GM18511 (cell line): ENCODE data around the gene ADSS1.
"Not testable (repeated sequence)": the region's sequence is repeated elsewhere in the genome, so short reads cannot be mapped to it uniquely, and the experiment has no call there.

Source experiments
- ATAC-seq: cut with Tn5 transposase; IDR thresholded peaks from one replicate; pipeline ENCODE4 v1.9.1; 2021; ENCODE audit warnings: mild to moderate bottlenecking, moderate library complexity; ENCODE audit not compliant: unreplicated experiment

Gene ADSS1

GRCh38 chr14:104714066-104714465, 10.0 kb upstream of the ADSS1 start:
- ATAC-seq, result no peak

GRCh38 chr14:104714681-104715080, 9.3 kb upstream of the ADSS1 start:
- ATAC-seq, result no peak

GRCh38 chr14:104715416-104715815, 8.6 kb upstream of the ADSS1 start:
- ATAC-seq, result no peak

GRCh38 chr14:104715871-104716270, 8.2 kb upstream of the ADSS1 start:
- ATAC-seq, result no peak

- no peak for ATAC-seq
Observed at GRCh38 chr14:104717137-104717536, 6.9 kb upstream of the ADSS1 start.

- ATAC-seq, result no peak
Observed at GRCh38 chr14:104717646-104718045, 6.4 kb upstream of the ADSS1 start.

- ATAC-seq, result no peak
Observed at GRCh38 chr14:104718147-104718546, 5.9 kb upstream of the ADSS1 start.

GRCh38 chr14:104718871-104719270, 5.2 kb upstream of the ADSS1 start:
- ATAC-seq, result no peak

GRCh38 chr14:104719343-104719742, 4.7 kb upstream of the ADSS1 start:
- no peak for ATAC-seq

GRCh38 chr14:104721505-104722431, 2.3 kb upstream of the ADSS1 start:
- ATAC-seq, result no peak

GRCh38 chr14:104722938-104723650, 935 bp upstream of the ADSS1 start:
- ATAC-seq, result no peak

- peak; percentile 17 for ATAC-seq
Observed at GRCh38 chr14:104724407-104724980, 465 bp downstream of the ADSS1 start.

GRCh38 chr14:104724981-104725771, 1.1 kb downstream of the ADSS1 start:
- ATAC-seq, result no peak

GRCh38 chr14:104725772-104726548, 1.9 kb downstream of the ADSS1 start:
- ATAC-seq, result no peak

- no peak for ATAC-seq
Observed at GRCh38 chr14:104726600-104727451, 2.8 kb downstream of the ADSS1 start.

GRCh38 chr14:104728631-104729030, 4.6 kb downstream of the ADSS1 start:
- ATAC-seq, result no peak

- ATAC-seq, result not testable (repeated sequence)
Observed at GRCh38 chr14:104729176-104729834, 5.3 kb downstream of the ADSS1 start.

GRCh38 chr14:104729835-104730181, 5.8 kb downstream of the ADSS1 start:
- ATAC-seq, result no peak

GRCh38 chr14:104730487-104730886, 6.5 kb downstream of the ADSS1 start:
- ATAC-seq, result no peak
